GM23338 (cell line): ENCODE results near the gene LCP1. TPM values are rescaled to one million over a fixed set of nuclear protein-coding genes. Genes with fewer than 3 reads are reported as not detected.

Experiments
- ATAC-seq: fragments of 200-7000 bp; cut with Tn5 transposase; 3 replicates; pipeline ENCODE4 v1.9.1; 2020
- DNase-seq: peaks from one replicate; pipeline ENCODE4 v3.0.0-alpha.2; 2015; ENCODE audit warnings: low spot score
- H2AFZ ChIP-seq: fragments of 200-600 bp; sonication (generic); 2 replicates; pipeline ENCODE4 v1.8.0; 2016; ENCODE audit warnings: antibody characterized with exemption, mild to moderate bottlenecking, moderate library complexity
- H3F3A ChIP-seq: fragments of 200-600 bp; sonication (generic); replicated peaks from 2 replicates; pipeline ENCODE4 v1.8.0; 2017; ENCODE audit warnings: antibody characterized with exemption, mixed run types, low read depth
- H3K27ac ChIP-seq: fragments of 200-600 bp; sonication (generic); 2 replicates; pipeline ENCODE4 v1.6.1; 2016; ENCODE audit warnings: low read depth
- H3K27me3 ChIP-seq: fragments of 200-600 bp; sonication (generic); 2 replicates; pipeline ENCODE4 v1.8.0; 2016; ENCODE audit warnings: mild to moderate bottlenecking, mixed run types, moderate library complexity; ENCODE audit not compliant: insufficient read depth
- H3K36me3 ChIP-seq: fragments of 200-600 bp; sonication (generic); 2 replicates; pipeline ENCODE4 v1.8.0; 2016; ENCODE audit warnings: mild to moderate bottlenecking; ENCODE audit not compliant: insufficient read depth
- H3K4me1 ChIP-seq: fragments of 200-600 bp; sonication (generic); 2 replicates; pipeline ENCODE4 v1.8.0; 2016; ENCODE audit warnings: mild to moderate bottlenecking, moderate library complexity; ENCODE audit not compliant: insufficient read depth
- H3K4me2 ChIP-seq: fragments of 200-600 bp; sonication (generic); 2 replicates; pipeline ENCODE4 v1.7.1; 2017; ENCODE audit warnings: mixed run types
- H3K4me3 ChIP-seq: fragments of 200-600 bp; sonication (generic); 2 replicates; pipeline ENCODE4 v1.6.1; 2016; ENCODE audit warnings: mixed run types
- H3K79me2 ChIP-seq: fragments of 200-600 bp; sonication (generic); replicated peaks from 2 replicates; pipeline ENCODE4 v1.8.0; 2017; ENCODE audit warnings: mild to moderate bottlenecking; ENCODE audit not compliant: insufficient read depth
- H3K9me2 ChIP-seq: fragments of 200-600 bp; sonication (generic); 2 replicates; pipeline ENCODE4 v1.8.0; 2017; ENCODE audit not compliant: insufficient read depth
- H4K20me1 ChIP-seq: fragments of 200-600 bp; sonication (generic); replicated peaks from 2 replicates; pipeline ENCODE4 v1.8.0; 2017; ENCODE audit warnings: mild to moderate bottlenecking; ENCODE audit not compliant: insufficient read depth
- H3K27ac Mint-ChIP-seq: 2 replicates; pipeline ENCODE4 v1.8.0; 2020; ENCODE audit warnings: inconsistent platforms, mild to moderate bottlenecking, moderate library complexity, mixed read lengths
- H3K27me3 Mint-ChIP-seq: 3 replicates; pipeline ENCODE4 v1.8.0; 2022; ENCODE audit warnings: low read depth, mild to moderate bottlenecking, moderate library complexity, mixed read lengths, inconsistent platforms; ENCODE audit not compliant: insufficient read depth, poor library complexity
- H3K36me3 Mint-ChIP-seq: 3 replicates; pipeline ENCODE4 v1.8.0; 2021; ENCODE audit warnings: low read depth, mild to moderate bottlenecking, inconsistent platforms, moderate library complexity, mixed read lengths
- H3K4me1 Mint-ChIP-seq: 3 replicates; pipeline ENCODE4 v1.8.0; 2020; ENCODE audit warnings: mild to moderate bottlenecking, inconsistent platforms, mixed read lengths
- H3K4me3 Mint-ChIP-seq: 3 replicates; pipeline ENCODE4 v1.8.0; 2021; ENCODE audit warnings: moderate library complexity, mild to moderate bottlenecking, inconsistent platforms, mixed read lengths
- H3K9me3 Mint-ChIP-seq: 3 replicates; pipeline ENCODE4 v1.8.0; 2020; ENCODE audit warnings: moderate library complexity, mild to moderate bottlenecking, inconsistent platforms, mixed read lengths
- CREB1 ChIP-seq: fragments of 250-450 bp; sonication (Bioruptor Pico); IDR thresholded peaks from 2 replicates; pipeline ENCODE4 v1.5.0; 2020; ENCODE audit warnings: low read depth, mild to moderate bottlenecking, moderate library complexity
- ETS1 ChIP-seq: IDR thresholded peaks from 2 replicates; pipeline ENCODE4 v1.6.1; 2016; ENCODE audit warnings: antibody characterized with exemption
- EZH2 ChIP-seq: fragments of 200-600 bp; sonication (generic); IDR thresholded peaks from one replicate; pipeline ENCODE4 v1.8.0; 2017; ENCODE audit warnings: antibody characterized with exemption, mild to moderate bottlenecking, low read depth; ENCODE audit not compliant: unreplicated experiment
- EZH2phosphoT487 ChIP-seq: fragments of 200-600 bp; sonication (generic); IDR thresholded peaks from one replicate; pipeline ENCODE4 v1.8.1; 2018; ENCODE audit warnings: antibody characterized with exemption; ENCODE audit not compliant: unreplicated experiment
- JUNB ChIP-seq: IDR thresholded peaks from one replicate; pipeline ENCODE4 v1.6.1; 2016; ENCODE audit warnings: antibody characterized with exemption; ENCODE audit not compliant: unreplicated experiment
- NANOG ChIP-seq: IDR thresholded peaks from 2 replicates; pipeline ENCODE4 v1.6.1; 2016; ENCODE audit warnings: antibody characterized with exemption, borderline replicate concordance
- POLR2AphosphoS5 ChIP-seq: IDR thresholded peaks from 2 replicates; pipeline ENCODE4 v1.6.1; 2016; ENCODE audit warnings: antibody characterized with exemption, low read depth
- STAT1 ChIP-seq: IDR thresholded peaks from one replicate; pipeline ENCODE4 v1.6.1; 2016; ENCODE audit warnings: antibody characterized with exemption; ENCODE audit not compliant: unreplicated experiment
- ZNF114 ChIP-seq: fragments of 250-450 bp; sonication (Bioruptor Pico); IDR thresholded peaks from 2 replicates; pipeline ENCODE4 v1.5.0; 2020; ENCODE audit warnings: mild to moderate bottlenecking, moderate library complexity
- ZNF331 ChIP-seq: fragments of 250-450 bp; sonication (Bioruptor Pico); IDR thresholded peaks from 2 replicates; pipeline ENCODE4 v1.5.0; 2020; ENCODE audit warnings: low read depth, mild to moderate bottlenecking, moderate library complexity
- polyA plus RNA-seq: library from polyadenylated mRNA; unstranded; fragments of >200 nt; fragmentation: Nextera tagmentation; extraction: Ambion mirVana; gene quantifications from 2 replicates; pipeline ENCODE4 v1.2.1, GENCODE V29; 2016
- total RNA-seq: library from RNA; depleted of rRNA; stranded (reverse); fragments of >200 nt; shearing (Covaris generic); gene quantifications from 2 replicates; pipeline ENCODE4 v1.2.3, GENCODE V29; 2014
- TF ChIP-seq, protein P1 (sequence below), 2 experiments: fragments of 200-600 bp in 1 of 2; sonication (generic) in 1 of 2; conservative IDR thresholded peaks; 2 replicates each; pipeline versions ENCODE4 v1.5.1 to v1.6.1; 2016 to 2017; ENCODE audit warnings: antibody characterized with exemption in 2 of 2, low read depth in 2 of 2, mild to moderate bottlenecking in 2 of 2, moderate library complexity in 1 of 2
- TF ChIP-seq, protein P2 (sequence below): fragments of 250-450 bp; sonication (Bioruptor Pico); IDR thresholded peaks from 2 replicates; pipeline ENCODE4 v1.5.0; 2020; ENCODE audit warnings: mild to moderate bottlenecking, moderate library complexity
- TF ChIP-seq, protein P3 (sequence below): IDR thresholded peaks from one replicate; pipeline ENCODE4 v1.6.1; 2018; ENCODE audit warnings: antibody characterized with exemption; ENCODE audit not compliant: unreplicated experiment

LCP1 gene
- total and polyA plus RNA-seq, 2 experiments from 2014 or later = 1.9 to 3.4 TPM

DNA sequence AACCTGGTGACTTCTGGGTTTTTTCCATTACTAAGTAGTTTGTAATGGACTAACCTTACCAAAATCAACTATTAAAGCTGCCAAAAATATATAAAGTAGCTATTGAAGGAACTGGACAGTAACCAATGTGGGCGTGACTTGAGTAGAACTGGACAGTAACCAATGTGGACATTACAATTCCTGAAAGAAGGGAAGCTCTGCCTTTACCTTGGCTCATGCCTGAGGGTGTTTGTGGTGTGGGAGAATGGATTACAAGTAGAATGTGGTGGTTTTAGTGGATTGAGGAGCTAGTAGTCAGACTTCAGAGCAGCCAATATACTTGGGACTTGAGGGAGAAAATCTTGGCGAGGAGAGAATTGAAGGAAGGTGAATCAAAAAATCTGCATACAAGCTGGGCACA, 47.3 kb upstream of the LCP1 start:
- H3K27me3 Mint-ChIP-seq = no peaks in the 10 kb centered on the region
- H3K4me1 ChIP-seq = no peaks in the 10 kb centered on the region
- no peaks in the 10 kb centered on the region for H3K4me1 Mint-ChIP-seq
- no peaks in the 10 kb centered on the region for H4K20me1 ChIP-seq
- no peaks in the 10 kb centered on the region for H3K9me3 Mint-ChIP-seq
- H3K36me3 ChIP-seq = 0 out of 2 replicates have a peak, but pooled peaks cover 2% of the 10 kb centered on the region
- H3K4me3 Mint-ChIP-seq = no peak overlapping the region
- ATAC-seq (no peak), DNase-seq (no peak)
- TF ChIP-seq ETS1 (no peak), EZH2 (no peak), NANOG (no peak), ZNF331 (CRISPR knock-in tag) (no peak), POLR2AphosphoS5 (no peak), STAT1 (no peak), CREB1 (CRISPR knock-in tag) (no peak), JUNB (no peak), EZH2phosphoT487 (no peak), ZNF114 (CRISPR knock-in tag) (no peak)
- TF ChIP-seq, protein P1, sequence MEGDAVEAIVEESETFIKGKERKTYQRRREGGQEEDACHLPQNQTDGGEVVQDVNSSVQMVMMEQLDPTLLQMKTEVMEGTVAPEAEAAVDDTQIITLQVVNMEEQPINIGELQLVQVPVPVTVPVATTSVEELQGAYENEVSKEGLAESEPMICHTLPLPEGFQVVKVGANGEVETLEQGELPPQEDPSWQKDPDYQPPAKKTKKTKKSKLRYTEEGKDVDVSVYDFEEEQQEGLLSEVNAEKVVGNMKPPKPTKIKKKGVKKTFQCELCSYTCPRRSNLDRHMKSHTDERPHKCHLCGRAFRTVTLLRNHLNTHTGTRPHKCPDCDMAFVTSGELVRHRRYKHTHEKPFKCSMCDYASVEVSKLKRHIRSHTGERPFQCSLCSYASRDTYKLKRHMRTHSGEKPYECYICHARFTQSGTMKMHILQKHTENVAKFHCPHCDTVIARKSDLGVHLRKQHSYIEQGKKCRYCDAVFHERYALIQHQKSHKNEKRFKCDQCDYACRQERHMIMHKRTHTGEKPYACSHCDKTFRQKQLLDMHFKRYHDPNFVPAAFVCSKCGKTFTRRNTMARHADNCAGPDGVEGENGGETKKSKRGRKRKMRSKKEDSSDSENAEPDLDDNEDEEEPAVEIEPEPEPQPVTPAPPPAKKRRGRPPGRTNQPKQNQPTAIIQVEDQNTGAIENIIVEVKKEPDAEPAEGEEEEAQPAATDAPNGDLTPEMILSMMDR (conservative IDR thresholded peaks at IDR 0.05; ENCODE audit: low read depth in 2 of 2) = no peak
- TF ChIP-seq, protein P2, sequence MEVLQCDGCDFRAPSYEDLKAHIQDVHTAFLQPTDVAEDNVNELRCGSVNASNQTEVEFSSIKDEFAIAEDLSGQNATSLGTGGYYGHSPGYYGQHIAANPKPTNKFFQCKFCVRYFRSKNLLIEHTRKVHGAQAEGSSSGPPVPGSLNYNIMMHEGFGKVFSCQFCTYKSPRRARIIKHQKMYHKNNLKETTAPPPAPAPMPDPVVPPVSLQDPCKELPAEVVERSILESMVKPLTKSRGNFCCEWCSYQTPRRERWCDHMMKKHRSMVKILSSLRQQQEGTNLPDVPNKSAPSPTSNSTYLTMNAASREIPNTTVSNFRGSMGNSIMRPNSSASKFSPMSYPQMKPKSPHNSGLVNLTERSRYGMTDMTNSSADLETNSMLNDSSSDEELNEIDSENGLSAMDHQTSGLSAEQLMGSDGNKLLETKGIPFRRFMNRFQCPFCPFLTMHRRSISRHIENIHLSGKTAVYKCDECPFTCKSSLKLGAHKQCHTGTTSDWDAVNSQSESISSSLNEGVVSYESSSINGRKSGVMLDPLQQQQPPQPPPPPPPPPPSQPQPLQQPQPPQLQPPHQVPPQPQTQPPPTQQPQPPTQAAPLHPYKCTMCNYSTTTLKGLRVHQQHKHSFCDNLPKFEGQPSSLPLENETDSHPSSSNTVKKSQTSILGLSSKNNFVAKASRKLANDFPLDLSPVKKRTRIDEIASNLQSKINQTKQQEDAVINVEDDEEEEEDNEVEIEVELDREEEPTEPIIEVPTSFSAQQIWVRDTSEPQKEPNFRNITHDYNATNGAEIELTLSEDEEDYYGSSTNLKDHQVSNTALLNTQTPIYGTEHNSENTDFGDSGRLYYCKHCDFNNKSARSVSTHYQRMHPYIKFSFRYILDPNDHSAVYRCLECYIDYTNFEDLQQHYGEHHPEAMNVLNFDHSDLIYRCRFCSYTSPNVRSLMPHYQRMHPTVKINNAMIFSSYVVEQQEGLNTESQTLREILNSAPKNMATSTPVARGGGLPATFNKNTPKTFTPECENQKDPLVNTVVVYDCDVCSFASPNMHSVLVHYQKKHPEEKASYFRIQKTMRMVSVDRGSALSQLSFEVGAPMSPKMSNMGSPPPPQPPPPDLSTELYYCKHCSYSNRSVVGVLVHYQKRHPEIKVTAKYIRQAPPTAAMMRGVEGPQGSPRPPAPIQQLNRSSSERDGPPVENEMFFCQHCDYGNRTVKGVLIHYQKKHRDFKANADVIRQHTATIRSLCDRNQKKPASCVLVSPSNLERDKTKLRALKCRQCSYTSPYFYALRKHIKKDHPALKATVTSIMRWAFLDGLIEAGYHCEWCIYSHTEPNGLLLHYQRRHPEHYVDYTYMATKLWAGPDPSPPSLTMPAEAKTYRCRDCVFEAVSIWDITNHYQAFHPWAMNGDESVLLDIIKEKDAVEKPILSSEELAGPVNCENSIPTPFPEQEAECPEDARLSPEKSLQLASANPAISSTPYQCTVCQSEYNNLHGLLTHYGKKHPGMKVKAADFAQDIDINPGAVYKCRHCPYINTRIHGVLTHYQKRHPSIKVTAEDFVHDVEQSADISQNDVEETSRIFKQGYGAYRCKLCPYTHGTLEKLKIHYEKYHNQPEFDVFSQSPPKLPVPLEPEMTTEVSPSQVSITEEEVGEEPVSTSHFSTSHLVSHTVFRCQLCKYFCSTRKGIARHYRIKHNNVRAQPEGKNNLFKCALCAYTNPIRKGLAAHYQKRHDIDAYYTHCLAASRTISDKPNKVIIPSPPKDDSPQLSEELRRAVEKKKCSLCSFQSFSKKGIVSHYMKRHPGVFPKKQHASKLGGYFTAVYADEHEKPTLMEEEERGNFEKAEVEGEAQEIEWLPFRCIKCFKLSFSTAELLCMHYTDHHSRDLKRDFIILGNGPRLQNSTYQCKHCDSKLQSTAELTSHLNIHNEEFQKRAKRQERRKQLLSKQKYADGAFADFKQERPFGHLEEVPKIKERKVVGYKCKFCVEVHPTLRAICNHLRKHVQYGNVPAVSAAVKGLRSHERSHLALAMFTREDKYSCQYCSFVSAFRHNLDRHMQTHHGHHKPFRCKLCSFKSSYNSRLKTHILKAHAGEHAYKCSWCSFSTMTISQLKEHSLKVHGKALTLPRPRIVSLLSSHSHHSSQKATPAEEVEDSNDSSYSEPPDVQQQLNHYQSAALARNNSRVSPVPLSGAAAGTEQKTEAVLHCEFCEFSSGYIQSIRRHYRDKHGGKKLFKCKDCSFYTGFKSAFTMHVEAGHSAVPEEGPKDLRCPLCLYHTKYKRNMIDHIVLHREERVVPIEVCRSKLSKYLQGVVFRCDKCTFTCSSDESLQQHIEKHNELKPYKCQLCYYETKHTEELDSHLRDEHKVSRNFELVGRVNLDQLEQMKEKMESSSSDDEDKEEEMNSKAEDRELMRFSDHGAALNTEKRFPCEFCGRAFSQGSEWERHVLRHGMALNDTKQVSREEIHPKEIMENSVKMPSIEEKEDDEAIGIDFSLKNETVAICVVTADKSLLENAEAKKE (CRISPR knock-in tag) = no peak
- TF ChIP-seq, protein P3, sequence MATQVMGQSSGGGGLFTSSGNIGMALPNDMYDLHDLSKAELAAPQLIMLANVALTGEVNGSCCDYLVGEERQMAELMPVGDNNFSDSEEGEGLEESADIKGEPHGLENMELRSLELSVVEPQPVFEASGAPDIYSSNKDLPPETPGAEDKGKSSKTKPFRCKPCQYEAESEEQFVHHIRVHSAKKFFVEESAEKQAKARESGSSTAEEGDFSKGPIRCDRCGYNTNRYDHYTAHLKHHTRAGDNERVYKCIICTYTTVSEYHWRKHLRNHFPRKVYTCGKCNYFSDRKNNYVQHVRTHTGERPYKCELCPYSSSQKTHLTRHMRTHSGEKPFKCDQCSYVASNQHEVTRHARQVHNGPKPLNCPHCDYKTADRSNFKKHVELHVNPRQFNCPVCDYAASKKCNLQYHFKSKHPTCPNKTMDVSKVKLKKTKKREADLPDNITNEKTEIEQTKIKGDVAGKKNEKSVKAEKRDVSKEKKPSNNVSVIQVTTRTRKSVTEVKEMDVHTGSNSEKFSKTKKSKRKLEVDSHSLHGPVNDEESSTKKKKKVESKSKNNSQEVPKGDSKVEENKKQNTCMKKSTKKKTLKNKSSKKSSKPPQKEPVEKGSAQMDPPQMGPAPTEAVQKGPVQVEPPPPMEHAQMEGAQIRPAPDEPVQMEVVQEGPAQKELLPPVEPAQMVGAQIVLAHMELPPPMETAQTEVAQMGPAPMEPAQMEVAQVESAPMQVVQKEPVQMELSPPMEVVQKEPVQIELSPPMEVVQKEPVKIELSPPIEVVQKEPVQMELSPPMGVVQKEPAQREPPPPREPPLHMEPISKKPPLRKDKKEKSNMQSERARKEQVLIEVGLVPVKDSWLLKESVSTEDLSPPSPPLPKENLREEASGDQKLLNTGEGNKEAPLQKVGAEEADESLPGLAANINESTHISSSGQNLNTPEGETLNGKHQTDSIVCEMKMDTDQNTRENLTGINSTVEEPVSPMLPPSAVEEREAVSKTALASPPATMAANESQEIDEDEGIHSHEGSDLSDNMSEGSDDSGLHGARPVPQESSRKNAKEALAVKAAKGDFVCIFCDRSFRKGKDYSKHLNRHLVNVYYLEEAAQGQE = no peak
- H3K9me2 ChIP-seq = no peaks in the 10 kb centered on the region
- H2AFZ ChIP-seq = no peak overlapping the region
- H3K36me3 Mint-ChIP-seq = no peaks in the 10 kb centered on the region
- no peaks in the 10 kb centered on the region for H3K79me2 ChIP-seq
- H3K27me3 ChIP-seq = no peaks in the 10 kb centered on the region
- no peak overlapping the region for H3K27ac ChIP-seq
- no peaks in the 10 kb centered on the region for H3F3A ChIP-seq
- no peak overlapping the region for H3K4me2 ChIP-seq
- H3K4me3 ChIP-seq = no peak overlapping the region
- no peak overlapping the region for H3K27ac Mint-ChIP-seq
